GM10248 (cell line): ENCODE measurements around the gene PRKCD.

Source experiments
- CTCF ChIA-PET: fragments of 300-600 bp; sonication (Branson Sonifier 250); formaldehyde crosslinking; extraction: SDS; loops from one replicate; lab custom pipeline; 2021; ENCODE audit warnings: antibody characterized with exemption; lab: Yijun Ruan, JAX
- POLR2A ChIA-PET: fragments of 350-650 bp; sonication (Branson Sonifier 250); formaldehyde crosslinking; extraction: SDS; loops from one replicate; lab custom pipeline; 2020; ENCODE audit warnings: antibody characterized with exemption; lab: Yijun Ruan, JAX
- DNase-seq: peaks from one replicate; pipeline ENCODE4 v3.0.0; 2012; ENCODE audit errors: extremely low spot score
- TF ChIP-seq, protein P1 (sequence below): IDR thresholded peaks from 2 replicates; pipeline ENCODE4 v1.5.1; 2012; ENCODE audit warnings: mild to moderate bottlenecking, low read depth; ENCODE audit errors: extremely low read depth, missing control alignments, control extremely low read depth

The PRKCD gene

GRCh38 chr3:53188720-53189119 lies 27.7 kb downstream of the PRKCD start:
- TF ChIP-seq, protein P1, sequence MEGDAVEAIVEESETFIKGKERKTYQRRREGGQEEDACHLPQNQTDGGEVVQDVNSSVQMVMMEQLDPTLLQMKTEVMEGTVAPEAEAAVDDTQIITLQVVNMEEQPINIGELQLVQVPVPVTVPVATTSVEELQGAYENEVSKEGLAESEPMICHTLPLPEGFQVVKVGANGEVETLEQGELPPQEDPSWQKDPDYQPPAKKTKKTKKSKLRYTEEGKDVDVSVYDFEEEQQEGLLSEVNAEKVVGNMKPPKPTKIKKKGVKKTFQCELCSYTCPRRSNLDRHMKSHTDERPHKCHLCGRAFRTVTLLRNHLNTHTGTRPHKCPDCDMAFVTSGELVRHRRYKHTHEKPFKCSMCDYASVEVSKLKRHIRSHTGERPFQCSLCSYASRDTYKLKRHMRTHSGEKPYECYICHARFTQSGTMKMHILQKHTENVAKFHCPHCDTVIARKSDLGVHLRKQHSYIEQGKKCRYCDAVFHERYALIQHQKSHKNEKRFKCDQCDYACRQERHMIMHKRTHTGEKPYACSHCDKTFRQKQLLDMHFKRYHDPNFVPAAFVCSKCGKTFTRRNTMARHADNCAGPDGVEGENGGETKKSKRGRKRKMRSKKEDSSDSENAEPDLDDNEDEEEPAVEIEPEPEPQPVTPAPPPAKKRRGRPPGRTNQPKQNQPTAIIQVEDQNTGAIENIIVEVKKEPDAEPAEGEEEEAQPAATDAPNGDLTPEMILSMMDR = no peak
- POLR2A ChIA-PET = interaction anchor here (0.6 kb wide), 1 partner anchor 202 kb away, joined by 8 read pairs; no protein-coding TSS in a partner anchor
- DNase-seq = no peak
- CTCF ChIA-PET = interaction anchor here (1.3 kb wide), 1 partner anchor 8 kb away, joined by 6 read pairs; no protein-coding TSS in a partner anchor

DNA sequence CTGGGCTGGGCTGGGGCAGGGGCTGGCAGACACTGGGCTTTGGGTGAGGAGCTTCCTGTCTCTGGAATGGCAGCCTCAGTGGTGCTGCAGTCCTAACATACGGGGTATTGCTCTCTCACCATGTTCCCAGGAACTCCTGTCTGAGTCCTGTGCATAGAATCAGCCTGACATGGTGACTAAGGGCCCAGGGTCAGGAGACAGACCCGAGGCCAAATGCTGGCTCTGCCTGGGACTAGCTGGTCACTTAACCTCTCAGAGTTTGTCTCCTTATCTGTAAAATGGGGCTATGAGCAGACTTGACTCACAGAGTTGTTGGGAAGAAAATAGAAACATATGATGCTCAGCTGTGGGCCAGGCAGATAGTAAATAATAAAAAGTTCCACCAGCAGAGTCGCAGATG lies 28.3 kb downstream of the PRKCD start:
- TF ChIP-seq, protein P1 = no peak
- no peak for DNase-seq
- CTCF ChIA-PET = interaction anchor here (1.5 to 10.0 kb wide), 2 partner anchors 55 to 87 kb away, joined by 3 to 236 read pairs; no protein-coding TSS in a partner anchor
- POLR2A ChIA-PET = interaction anchor here (0.8 kb wide), 1 partner anchor 9 kb away, joined by 5 read pairs; no protein-coding TSS in a partner anchor

GRCh38 chr3:53190659-53191058 lies 29.6 kb downstream of the PRKCD start:
- TF ChIP-seq, protein P1 = no peak
- ChIA-PET CTCF (interaction anchor here (0.9 to 12.8 kb wide), 7 partner anchors 10 to 340 kb away, joined by 3 to 253 read pairs (median 3); no protein-coding TSS in a partner anchor), POLR2A (no interaction called here)
- DNase-seq = no peak

GRCh38 chr3:53191836-53192480 lies 30.9 kb downstream of the PRKCD start:
- DNase-seq = no peak
- ChIA-PET POLR2A (no interaction called here), CTCF (interaction anchor here (0.7 to 12.8 kb wide), 7 partner anchors 11 to 341 kb away, joined by 3 to 253 read pairs (median 5); no protein-coding TSS in a partner anchor)
- TF ChIP-seq, protein P1 = no peak

DNA sequence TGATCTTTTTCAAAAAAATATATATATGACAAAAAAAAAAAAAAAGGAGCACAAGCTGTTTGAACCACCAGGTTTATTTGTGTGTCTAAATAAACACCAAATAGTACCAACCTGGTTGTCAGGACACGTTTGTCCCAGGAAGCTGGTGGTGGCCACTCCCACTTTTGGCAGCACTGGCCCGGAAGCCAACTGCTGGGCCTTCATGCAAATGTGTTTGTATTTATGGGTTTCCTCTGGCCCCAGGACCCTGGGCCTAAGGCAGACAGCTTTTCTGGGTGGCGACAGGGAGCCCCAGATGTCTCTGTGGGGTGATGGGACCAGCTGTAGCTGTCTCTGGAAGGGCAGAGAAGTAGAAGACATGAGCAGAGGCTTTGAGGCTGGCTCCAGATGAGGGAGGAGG lies 31.6 kb downstream of the PRKCD start:
- POLR2A ChIA-PET = interaction anchor here (0.7 kb wide), 2 partner anchors 35 to 352 kb away, joined by 4 to 6 read pairs; no protein-coding TSS in a partner anchor

More for the DNA sequence above, 31.6 kb downstream of the PRKCD start:
- DNase-seq = no peak
- CTCF ChIA-PET = interaction anchor here (1.1 to 12.8 kb wide), 6 partner anchors 12 to 78 kb away, joined by 3 to 253 read pairs (median 5); no protein-coding TSS in a partner anchor
- TF ChIP-seq, protein P1 = no peak
